Progenitor cell of endocrine pancreas (in vitro differentiated cells): ENCODE measurements around the gene COIL. TPM values are rescaled to one million over a fixed set of nuclear protein-coding genes. Genes with fewer than 3 reads are reported as not detected.

ENCODE experiments used
- DNase-seq: peaks from one replicate; pipeline ENCODE4 v3.0.0; 2021; ENCODE audit warnings: low spot score; ENCODE audit not compliant: unreplicated experiment
- H3K27ac Mint-ChIP-seq: 2 replicates; pipeline ENCODE4 v1.8.0; 2021; ENCODE audit warnings: mild to moderate bottlenecking, moderate library complexity, mixed read lengths
- H3K27me3 Mint-ChIP-seq: 2 replicates; pipeline ENCODE4 v1.8.0; 2021; ENCODE audit warnings: mixed read lengths
- H3K36me3 Mint-ChIP-seq: 2 replicates; pipeline ENCODE4 v1.8.0; 2022; ENCODE audit warnings: mixed read lengths; ENCODE audit not compliant: insufficient read depth
- H3K4me1 Mint-ChIP-seq: 2 replicates; pipeline ENCODE4 v1.8.0; 2021; ENCODE audit warnings: low read depth, mixed read lengths
- H3K4me3 Mint-ChIP-seq: 2 replicates; pipeline ENCODE4 v1.8.0; 2021; ENCODE audit warnings: low read depth, mild to moderate bottlenecking, moderate library complexity, mixed read lengths
- H3K9me3 Mint-ChIP-seq: 2 replicates; pipeline ENCODE4 v1.8.0; 2021; ENCODE audit warnings: low read depth, mixed read lengths
- total RNA-seq: library from RNA; stranded (reverse); gene quantifications from 2 replicates; pipeline ENCODE4 v1.2.1, GENCODE V29; 2021
- TF ChIP-seq, protein P1 (sequence below): fragments of 200-600 bp; sonication (generic); IDR thresholded peaks from one replicate; pipeline ENCODE4 v1.5.0; 2021; ENCODE audit warnings: antibody characterized with exemption, mild to moderate bottlenecking; ENCODE audit not compliant: unreplicated experiment

Gene COIL
- total RNA-seq, 1 donor from 2014 or later, result 29.8 TPM

DNA sequence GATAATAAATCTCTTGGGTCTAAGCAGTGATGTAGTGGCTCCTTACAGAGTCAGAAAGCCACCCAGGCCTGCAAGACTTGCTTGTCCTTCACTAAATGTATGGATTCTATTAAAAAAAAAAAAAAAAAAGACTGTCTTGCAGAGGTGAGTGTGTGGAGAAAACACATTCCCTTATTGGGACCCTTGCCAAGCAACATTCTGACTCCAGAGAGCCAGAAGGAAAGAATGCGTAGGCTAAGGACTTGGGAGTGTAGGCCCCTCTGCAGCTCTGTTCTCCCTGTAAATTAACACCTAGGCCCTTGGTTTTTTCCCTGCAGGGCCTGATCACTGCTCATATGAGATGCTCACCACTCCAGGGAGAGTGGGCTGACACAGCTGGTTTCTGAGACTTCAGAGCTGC, 34.9 kb upstream of the COIL start:
- no peak for DNase-seq
- H3K27me3 Mint-ChIP-seq, result no peaks in the 10 kb centered on the region
- peaks cover 18% of the 10 kb centered on the region for H3K36me3 Mint-ChIP-seq
- H3K4me3 Mint-ChIP-seq, result no peak overlapping the region
- TF ChIP-seq, protein P1, sequence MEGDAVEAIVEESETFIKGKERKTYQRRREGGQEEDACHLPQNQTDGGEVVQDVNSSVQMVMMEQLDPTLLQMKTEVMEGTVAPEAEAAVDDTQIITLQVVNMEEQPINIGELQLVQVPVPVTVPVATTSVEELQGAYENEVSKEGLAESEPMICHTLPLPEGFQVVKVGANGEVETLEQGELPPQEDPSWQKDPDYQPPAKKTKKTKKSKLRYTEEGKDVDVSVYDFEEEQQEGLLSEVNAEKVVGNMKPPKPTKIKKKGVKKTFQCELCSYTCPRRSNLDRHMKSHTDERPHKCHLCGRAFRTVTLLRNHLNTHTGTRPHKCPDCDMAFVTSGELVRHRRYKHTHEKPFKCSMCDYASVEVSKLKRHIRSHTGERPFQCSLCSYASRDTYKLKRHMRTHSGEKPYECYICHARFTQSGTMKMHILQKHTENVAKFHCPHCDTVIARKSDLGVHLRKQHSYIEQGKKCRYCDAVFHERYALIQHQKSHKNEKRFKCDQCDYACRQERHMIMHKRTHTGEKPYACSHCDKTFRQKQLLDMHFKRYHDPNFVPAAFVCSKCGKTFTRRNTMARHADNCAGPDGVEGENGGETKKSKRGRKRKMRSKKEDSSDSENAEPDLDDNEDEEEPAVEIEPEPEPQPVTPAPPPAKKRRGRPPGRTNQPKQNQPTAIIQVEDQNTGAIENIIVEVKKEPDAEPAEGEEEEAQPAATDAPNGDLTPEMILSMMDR, result no peak
- H3K9me3 Mint-ChIP-seq, result no peaks in the 10 kb centered on the region
- H3K4me1 Mint-ChIP-seq, result peaks cover 2% of the 10 kb centered on the region
- no peak overlapping the region for H3K27ac Mint-ChIP-seq

DNA sequence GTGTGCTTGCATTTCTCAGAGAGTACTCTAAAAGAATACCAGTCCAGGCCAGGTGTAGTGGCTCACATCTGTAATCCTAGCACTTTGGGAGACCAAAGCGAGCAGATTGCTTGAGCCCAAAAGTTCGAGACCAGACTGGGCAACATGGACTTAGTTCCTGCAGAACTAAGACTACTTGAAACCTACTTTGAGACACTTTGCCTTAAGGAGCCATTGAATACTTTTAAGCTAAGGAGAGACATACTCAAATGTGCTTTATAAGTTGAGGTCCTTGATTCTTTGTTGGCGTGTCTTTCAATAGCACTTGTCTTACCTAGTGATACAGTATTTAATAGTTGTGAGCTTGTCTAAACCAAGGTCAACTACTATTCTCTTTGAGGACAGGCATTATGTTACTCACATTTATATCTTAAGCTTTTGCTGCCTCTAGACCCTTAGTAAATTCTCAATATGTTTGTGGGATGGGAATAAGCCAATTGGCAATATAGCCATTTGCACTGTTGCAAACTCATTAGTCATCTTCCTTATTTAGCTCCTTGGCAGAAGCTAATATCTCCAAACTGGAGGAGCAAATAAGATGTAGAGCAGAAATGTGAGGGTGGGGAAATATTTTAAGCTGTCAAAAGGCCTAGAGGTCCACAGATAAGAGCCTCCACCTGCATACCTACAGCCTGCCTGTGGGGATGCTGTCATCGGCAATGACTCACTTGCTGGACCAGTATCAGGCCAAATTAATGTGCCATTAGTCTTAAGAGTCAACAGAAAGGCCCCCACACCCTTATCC, 33.4 kb upstream of the COIL start:
- no peaks in the 10 kb centered on the region for H3K9me3 Mint-ChIP-seq
- TF ChIP-seq, protein P1, result no peak
- no peak for DNase-seq
- peaks cover 2% of the 10 kb centered on the region for H3K4me1 Mint-ChIP-seq
- no peaks in the 10 kb centered on the region for H3K27me3 Mint-ChIP-seq
- peaks cover 17% of the 10 kb centered on the region for H3K36me3 Mint-ChIP-seq
- no peak overlapping the region for H3K4me3 Mint-ChIP-seq
- no peak overlapping the region for H3K27ac Mint-ChIP-seq

DNA sequence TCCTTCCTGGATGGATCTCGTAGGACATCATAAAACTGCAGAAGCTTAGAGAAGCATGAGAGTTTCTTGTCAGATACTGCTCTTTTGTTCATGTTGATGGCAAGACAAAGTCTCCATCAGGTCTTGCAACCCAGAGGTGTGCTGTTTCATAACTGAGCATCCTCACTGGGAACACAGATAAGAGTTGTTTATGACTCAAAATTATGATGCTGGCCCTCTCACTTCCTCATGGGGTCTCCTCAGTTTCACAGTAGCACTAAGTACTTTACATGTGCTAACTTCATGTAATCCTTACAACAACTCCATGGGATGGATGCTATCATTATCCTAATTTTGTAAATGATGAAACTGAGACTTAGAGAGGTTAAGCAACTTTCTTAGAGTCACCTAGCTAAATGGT, 31.5 kb upstream of the COIL start:
- Mint-ChIP-seq H3K9me3 (no peaks in the 10 kb centered on the region), H3K4me1 (peaks cover 8% of the 10 kb centered on the region), H3K27me3 (no peaks in the 10 kb centered on the region), H3K27ac (no peak overlapping the region), H3K36me3 (peaks cover 14% of the 10 kb centered on the region), H3K4me3 (no peak overlapping the region)
- no peak for DNase-seq
- TF ChIP-seq, protein P1, result no peak

DNA sequence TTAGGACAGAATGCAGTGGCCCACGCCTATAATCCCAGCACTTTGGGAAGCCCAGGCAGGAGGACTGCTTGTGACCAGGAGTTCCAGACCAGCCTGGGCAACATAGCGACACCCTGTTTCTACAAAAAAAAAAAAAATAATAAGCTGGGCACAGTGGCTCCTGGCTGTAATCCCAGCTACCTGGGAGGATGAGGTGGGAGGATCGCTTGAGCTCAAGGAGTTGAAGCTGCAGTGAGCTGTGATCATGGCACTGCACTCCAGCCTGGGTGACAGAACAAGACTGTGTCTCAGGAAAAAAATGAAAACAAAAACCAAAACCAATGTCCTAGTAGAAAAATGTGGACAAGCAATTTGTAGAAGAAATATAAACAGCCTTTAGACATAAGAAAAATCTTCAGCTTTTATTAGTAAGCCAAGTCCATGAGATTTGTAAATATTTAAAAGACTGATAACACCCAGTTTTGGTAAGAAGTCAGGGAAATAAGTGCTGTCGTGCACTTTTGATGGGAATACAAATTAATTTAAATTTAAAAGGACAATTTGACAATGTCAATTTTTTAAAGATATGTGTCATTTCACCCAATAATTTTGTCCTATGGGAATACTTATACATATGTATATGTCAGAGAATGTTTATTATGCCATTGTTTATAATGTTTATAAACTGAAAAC, 28.2 kb upstream of the COIL start:
- no peak for DNase-seq
- TF ChIP-seq, protein P1, result no peak

DNA sequence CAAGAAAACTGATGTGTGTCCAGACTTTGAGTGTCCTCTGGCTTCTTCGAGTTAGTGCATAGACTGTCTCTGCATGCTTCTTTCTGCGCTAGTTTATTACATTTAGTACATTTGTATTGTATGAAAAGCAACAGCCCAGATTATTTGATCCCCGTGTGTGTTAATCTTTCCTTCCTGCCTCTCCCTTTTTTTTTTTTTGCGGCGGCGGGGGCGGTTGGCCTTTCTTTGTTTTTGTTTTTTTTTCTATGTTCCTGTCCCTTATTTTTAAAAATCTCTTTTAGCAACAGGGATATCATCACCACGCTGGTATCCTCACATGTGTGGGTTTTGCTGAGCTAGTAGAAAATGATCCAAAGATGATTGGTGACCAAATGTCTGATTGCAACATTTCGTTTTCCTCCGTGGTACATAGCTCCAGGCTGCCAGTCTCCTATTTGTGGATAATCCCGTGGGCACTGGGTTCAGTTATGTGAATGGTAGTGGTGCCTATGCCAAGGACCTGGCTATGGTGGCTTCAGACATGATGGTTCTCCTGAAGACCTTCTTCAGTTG, 26.5 kb upstream of the COIL start:
- H3K4me1 Mint-ChIP-seq, result peaks cover 6% of the 10 kb centered on the region
- peak overlapping the region; percentile 58 for H3K27ac Mint-ChIP-seq
- DNase-seq, result no peak
- H3K4me3 Mint-ChIP-seq, result no peak overlapping the region
- no peaks in the 10 kb centered on the region for H3K27me3 Mint-ChIP-seq
- H3K9me3 Mint-ChIP-seq, result no peaks in the 10 kb centered on the region
- TF ChIP-seq, protein P1, result no peak
- H3K36me3 Mint-ChIP-seq, result peaks cover 23% of the 10 kb centered on the region

More for the DNA sequence above, 28.2 kb upstream of the COIL start:
- Mint-ChIP-seq H3K9me3 (no peaks in the 10 kb centered on the region), H3K4me1 (peaks cover 6% of the 10 kb centered on the region), H3K36me3 (peaks cover 24% of the 10 kb centered on the region), H3K4me3 (no peak overlapping the region), H3K27ac (no peak overlapping the region), H3K27me3 (no peaks in the 10 kb centered on the region)
